HG03280 (cell line): ENCODE results near the gene PTPRN2.
"Not testable (repeated sequence)": the region's sequence is repeated elsewhere in the genome, so short reads cannot be mapped to it uniquely, and the experiment has no call there.

Source experiments
- ATAC-seq: cut with Tn5 transposase; IDR thresholded peaks from one replicate; pipeline ENCODE4 v1.9.1; 2021; ENCODE audit warnings: mild to moderate bottlenecking, moderate library complexity; ENCODE audit not compliant: unreplicated experiment

PTPRN2 gene

DNA sequence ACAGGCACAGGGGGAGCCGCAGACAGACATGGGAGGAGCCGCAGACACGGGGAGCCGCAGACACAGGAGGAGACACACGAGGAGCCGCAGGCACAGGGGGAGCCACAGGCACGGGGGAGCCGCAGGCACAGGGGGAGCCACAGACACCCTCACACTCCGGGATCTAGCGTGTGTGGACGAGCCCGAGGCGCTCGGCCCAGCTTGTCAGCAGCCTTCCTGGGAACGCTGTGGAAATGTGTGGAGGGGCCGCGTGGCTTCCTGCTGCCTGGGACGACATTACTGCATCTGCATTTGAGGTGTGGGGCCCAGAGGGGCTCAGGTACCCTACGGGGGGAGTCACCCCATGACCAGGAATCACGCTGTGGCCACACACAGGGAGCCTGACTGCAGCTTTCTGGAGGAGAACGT is 313.2 kb downstream of the PTPRN2 start:
- ATAC-seq: no peak

DNA sequence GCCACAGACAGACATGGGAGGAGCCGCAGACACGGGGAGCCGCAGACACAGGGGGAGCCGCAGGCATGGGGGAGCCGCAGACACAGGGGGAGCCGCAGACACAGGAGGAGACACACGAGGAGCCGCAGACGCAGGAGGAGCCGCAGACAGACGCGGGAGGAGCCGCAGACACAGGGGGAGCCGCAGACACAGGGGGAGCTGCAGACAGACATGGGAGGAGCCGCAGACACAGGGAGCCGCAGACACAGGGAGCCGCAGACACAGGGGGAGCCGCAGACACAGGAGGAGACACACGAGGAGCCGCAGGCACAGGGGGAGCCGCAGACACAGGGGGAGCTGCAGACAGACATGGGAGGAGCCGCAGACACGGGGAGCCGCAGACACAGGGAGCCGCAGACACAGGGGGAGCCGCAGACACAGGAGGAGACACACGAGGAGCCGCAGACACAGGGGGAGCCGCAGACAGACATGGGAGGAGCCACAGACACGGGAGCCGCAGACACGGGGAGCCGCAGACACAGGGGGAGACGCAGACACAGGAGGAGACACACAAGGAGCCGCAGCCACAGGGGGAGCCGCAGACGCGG is 313.8 kb downstream of the PTPRN2 start:
- ATAC-seq: not testable (repeated sequence)

DNA sequence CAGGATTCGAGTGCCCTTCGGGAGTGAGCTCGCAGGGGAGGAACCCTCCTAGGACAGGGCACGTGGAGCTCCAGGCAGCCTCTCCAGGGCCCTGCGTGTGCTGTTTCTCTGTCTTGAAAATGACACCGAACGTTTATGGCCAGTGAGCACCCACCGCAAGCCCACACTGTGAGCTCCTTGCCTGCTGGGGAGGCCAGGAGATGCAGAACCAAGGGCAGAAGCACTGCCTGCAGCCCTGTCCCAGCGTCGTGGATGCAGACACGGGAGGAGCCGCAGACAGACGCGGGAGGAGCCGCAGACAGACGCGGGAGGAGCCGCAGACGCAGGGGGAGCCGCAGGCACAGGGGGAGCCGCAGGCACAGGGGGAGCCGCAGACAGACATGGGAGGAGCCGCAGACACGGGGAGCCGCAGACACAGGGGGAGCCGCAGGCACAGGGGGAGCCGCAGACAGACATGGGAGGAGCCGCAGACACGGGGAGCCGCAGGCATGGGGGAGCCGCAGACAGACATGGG is 314.4 kb downstream of the PTPRN2 start:
- no peak for ATAC-seq

DNA sequence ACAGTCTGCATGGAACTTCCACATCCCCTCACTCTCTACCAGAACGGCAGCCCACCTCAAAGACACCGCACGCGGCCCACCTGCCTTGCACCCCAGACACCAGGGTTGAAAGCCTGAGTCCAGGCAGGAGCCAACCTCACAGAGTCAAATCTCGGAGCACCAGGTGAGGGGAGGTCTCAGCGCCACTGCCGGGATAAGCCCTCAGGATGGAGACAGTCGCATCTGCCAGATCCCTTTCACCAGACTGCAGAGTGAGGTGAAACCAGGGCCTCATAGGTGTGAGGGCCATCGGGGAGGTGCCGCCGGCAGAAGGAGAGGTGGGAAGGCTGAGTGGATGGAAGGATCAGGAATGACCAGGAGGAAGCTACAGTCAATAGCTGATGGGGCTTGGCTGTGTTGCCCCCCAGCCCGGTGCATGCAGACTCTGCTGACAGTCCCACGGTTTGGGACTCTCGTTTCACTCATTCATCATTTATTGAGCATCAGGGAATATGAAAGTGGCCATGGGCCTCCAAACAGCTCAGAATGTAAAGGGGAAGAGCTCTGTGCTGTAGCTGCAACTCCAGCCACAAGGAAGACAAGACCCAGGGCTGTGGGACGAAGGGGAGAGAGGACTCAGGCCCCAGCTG is 315.0 kb downstream of the PTPRN2 start:
- ATAC-seq: no peak

DNA sequence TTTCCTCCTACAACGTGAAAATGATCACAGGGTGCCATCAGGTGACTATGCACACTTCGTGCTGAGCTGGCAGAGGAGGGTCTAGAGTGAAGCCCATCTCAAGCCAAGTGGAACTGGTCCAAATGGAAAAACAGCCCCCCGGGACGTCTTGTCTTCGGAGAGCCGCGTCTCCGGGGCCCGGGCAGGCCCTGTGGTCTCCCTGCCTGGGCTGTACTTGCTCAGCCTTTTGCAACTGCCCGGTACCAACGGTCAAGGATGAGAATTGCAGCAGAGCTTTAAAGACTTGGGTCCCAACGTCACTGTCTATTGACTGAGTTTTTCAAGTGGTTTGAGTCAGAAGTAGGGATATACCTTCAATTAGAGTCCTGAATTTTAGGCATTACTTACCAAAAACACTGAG is 315.5 kb downstream of the PTPRN2 start:
- no peak for ATAC-seq

DNA sequence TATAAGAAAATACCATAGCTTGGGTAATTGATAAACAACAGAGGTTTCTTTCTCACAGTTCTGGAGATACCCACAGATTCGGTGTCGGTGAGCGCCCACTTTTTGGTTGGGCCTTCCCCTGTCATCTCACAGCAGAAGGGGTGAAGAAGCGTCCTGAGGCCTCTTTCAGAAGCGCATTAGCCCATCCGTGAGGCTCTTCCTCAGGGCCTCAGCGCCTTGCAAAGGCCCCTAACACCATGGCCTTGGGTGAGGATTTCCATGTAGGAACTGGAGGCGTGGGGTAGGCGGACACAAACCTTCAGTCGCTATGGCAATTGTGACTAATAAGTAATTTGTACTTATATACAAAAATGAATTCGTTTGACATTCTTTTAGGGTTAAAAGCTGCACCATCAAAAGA is 316.0 kb downstream of the PTPRN2 start:
- ATAC-seq: no peak

DNA sequence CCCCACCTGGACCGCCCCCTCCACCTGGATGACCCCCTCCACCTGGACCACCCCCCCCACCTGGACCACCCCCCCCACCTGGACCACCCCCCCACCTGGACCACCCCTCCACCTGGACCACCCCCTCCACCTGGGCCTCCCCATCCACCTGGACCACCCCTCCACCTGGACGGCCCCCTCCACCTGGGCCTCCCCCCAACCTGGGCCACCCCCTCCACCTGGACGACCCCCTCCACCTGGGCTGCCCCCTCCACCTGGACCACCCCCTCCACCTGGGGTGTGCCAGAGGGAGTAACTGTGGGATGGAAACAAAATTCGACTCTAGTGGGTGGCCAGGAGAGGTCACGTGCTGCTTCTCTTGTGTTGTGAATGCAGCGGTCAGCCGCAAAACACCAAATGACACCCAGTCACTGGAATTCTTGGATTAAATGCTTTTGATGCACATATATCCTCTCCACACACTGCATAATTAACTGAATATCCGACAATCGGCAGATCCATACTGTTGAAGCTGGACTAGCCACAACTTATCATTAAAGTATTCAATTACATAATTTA is 316.7 kb downstream of the PTPRN2 start:
- no peak for ATAC-seq

DNA sequence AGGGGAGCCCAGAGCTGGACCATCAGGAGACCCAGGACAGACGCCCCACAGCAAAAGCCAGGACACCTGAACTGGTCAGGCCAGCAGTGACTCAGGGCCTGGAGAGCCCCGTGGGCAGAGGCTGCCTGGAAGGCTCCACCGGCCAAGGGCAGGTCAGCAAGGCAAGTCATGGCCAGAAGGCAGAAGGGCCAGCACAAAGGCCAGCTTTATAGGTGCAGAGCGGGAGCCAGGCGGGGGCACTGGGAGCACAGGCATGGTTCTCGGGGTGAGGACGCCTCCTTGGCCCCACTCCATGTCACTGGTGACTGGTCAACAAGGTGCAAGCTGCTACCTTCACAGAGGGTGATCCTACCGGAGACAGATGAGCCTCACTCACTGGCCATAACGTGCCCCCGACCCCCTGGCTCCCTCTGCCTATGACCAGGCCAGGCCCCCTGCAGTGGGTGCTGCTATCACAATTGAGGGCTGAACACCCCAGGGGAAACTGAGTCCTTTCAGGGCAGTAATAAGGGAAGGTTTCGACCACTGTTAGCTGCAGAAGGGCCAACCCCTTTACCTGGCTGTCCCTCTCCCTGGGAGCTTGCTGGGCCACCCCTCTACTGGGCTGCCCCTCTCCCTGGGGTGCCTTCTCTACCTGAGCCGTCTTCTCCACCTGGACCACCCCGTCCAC is 317.4 kb downstream of the PTPRN2 start:
- ATAC-seq: no peak

DNA sequence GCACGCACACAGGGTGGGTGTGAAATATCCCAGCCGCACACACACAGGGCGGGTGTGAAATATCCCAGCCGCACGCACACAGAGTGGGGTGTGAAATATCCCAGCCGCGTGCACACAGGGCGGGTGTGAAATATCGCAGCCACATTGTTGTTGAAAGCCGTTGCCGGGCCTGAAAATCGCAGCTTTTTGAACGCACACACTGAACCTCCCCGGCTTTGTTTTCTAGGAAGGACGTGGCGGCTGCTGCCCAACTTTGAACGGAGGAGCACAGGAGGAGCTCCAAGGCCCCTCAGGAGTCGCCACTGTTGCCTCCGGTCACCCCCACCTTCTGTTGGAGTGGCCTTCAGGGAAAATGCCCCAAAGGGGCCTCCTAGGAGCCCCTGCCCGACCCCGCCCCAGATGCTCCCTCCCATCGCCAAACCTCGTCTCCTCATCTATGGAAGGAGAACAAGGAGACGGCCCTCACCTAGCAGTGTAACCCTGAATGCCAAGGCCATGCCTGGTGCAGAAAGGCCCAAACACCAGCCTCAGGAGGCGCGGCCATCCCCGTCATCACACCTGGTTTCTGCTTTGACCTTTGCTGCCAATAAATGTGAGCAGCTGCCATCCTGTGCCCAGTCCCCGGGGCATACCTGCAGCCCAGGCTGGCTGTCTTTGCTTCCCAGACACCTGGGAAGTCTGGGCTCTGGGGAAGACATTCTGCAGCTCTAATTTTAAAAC is 318.6 kb downstream of the PTPRN2 start:
- no peak for ATAC-seq

DNA sequence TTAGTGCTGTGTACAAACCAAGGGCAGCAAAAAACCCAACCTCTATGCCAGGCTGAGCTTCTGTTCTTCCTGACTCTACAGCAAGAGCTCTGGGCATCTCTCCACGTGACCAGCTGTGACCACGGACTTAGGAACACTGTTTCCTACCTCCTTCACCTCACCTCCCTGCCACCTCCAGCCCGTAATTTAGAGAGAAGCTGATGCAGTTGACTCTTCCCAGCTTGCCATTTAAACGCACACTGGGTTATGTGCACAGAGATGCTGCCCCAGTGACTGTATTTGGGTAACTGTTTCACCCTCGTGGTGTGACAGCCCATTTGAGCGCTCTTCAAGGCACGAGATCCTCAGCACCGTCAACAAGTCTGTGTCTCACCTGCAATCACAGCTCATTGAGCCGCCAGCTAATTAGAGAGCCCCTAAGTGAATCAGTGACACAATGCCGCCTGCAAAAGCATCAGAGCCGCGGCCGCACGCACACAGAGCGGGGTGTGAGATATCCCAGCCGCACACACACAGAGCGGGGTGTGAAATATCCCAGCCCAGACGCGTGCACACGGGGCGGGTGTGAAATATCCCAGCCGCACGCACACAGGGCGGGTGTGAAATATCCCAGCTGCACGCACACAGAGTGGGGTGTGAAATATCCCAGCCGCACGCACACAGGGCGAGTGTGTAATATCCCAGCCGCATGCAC is 319.7 kb downstream of the PTPRN2 start:
- ATAC-seq: no peak

DNA sequence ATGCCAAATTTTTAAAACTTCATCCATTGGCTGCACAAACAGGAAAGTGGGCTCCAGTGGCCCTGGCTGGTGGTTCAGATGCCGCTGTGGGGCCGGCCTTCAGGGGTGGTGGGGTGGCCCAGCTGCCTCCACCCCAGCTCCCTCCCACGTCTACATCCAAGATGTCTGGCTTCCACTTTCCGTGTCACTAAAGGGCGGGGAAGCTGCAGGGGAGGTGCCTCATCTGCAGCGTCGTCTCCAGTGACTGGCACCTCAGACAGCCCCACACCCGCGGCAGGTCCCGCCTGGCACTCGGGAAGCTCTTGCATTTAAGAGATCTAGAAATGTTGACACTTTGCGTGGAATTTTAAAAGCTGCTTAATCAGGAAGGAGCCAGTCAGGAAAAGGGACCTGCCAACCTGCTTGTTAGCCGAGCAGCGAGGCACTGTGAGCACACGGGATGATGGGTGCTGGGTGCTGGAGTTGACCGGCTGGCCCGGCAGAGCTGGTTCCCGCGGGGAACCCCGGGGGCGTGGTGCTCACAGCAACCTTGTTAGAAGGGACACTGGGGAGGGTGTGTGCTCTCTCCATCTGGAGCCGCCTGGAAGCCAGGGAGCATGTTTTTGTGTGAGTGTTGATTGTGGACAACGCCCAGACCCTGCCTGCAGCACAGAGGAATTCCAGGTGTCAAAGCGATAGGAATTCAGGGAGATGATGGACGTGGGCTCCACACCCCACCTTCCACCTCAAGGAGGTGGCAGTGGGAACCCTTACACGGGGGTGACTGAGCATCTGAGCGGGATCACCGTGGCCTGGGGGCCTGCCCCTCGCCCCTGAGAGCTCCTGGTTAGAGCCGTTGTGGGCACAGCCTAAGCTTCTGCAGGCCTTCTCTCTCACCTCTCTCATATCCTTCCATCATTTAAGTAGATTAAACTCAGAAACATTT is 320.5 kb downstream of the PTPRN2 start:
- ATAC-seq: no peak

DNA sequence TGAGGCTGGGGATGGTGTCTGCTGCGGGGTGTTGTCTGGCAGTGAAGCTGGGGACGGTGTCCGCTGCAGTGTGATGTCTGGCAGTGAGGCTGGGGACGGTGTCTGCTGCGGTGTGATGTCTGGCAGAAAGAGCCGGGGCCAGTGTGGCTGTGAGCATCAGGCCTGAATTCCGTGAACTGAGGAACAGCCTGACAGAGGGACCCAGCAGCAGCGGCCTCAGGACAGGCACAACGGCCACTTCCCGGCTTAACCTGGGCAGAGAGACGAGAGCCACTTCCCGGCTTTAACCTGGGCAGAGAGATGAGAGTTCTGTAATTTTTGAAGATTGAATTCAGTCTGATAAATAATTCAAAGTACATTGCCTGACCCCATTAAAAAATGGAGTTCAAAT is 321.2 kb downstream of the PTPRN2 start:
- ATAC-seq: no peak

DNA sequence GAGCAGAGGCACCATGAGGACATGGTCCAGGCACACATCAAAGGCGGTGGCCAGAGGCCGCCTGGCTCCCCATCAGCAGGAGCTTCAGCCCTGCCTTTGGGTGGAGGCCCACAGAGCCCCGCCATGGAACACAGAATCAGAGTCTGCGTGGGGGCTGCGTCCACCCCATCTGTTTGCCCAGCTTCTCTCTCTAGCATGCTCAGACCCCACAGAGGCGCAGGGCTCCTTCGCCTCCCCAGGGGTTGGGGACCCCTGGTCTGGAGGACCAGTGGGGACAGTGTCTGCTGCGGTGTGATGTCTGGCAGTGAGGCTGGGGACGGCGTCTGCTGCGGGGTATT is 321.9 kb downstream of the PTPRN2 start:
- ATAC-seq: no peak

DNA sequence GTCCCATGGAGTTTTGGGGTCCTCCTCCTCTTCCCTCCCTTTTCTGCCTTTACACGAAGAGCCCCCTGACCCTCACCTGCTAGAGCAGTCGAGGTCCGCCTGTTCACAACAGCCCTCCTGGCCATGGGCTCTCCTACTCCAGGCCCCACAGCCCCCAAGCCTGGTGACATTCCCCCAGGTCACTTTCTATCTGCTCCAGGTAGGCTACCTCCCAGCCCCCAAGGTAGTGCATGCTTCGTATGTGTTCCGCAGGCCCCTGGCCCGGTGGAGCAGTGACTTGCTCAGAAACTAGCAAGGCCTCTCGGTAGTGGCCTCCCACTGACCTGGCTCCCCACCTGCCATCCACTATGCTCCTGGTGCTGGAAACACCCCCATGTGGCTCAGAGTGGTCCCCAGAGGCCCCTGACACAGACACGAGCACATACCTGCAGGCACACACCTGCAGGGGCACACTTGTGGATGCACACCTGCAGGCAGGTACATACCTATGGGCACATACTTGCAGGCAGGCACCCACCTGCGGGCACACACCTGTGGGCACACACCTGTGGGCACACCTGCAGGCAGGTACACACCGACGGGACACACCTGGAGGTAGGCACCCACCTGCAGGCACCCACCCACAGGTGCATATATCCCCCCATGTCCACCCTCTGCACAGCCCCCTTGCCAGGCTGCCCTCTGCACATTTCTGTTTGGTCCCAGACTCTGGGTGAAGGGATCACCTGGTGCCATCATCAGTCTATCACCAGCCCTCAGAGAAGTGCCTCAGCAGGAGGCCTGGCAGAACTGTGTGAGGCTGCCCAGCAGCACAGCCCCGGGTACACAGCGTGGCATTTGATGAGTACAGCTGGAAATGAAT is 322.5 kb downstream of the PTPRN2 start:
- no peak for ATAC-seq

DNA sequence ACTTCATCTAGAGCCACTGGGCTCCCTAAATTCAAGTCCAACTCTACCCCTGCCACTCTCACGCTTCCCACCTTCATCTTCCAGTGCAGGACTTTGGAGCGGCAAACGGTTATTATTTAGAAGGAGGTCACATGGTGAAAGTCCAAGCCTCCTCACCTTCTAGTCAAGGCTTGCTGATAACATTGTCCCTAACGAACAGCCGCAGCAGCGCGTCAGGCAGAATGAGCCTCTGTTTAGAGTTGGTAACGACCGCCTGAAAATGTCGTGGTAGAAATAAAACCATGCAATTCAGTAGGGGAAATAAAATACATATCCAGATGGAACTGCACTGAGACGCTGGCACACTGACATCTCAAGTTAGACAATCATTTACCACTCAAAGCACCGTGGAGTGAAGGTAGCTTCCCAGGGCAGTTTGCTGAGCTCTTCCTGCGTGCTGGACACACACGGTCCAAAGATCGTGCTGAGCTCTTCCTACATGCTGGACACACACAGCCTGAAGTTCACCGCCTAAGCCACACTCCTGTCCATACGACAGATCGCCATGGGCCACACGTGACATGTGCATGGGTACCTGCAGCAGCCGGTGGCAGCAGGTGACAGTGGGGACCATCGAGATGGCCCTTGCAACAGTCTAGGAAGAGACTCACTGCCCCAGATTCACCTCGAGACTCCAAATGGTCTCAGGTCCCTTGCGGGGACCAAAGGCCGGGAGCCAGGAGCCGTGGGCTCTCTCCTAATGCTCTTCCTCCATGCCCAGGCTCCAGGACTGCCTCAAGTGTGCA is 323.5 kb downstream of the PTPRN2 start:
- no peak for ATAC-seq

DNA sequence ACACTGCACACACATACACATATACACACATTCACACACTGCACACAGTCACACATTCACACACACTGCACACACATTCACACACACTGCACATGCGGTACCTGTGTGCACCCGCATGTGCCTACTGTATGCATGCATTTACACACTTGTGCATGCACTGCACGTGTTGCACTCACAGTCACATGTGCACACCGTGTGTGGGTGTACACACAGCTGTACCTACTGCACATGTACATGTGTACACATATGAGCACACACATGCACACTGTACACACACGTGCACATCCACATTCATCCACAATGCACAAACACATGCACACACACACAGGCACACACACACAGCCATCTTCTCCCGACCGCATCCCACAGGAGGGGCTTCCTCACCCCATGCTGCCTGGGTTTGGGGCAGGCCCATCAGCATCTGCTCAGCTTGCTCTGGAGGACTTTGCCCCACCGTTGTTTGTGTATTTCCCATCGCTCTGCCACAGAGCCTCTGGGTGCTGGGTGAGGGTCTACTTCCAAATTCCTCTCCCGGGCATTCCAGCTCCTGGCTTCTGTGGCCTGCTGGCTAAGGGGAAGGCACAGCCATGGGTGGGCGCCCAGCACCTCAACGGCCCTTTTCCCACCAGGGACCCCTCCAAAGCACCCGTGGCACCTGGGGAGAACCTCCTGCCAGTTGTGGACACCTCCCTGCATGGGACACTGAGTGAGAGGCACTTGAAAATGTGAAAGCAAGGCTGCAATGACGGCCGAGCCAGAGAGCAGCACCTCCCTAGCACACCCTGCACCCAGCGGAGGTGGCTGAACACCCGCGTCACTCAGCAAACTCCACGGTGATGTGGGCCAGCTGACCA is 324.3 kb downstream of the PTPRN2 start:
- no peak for ATAC-seq
